HG03575 (cell line): ENCODE measurements around the gene NFYA.
"Not testable (repeated sequence)": the region's sequence is repeated elsewhere in the genome, so short reads cannot be mapped to it uniquely, and the experiment has no call there.

ENCODE experiments used
- ATAC-seq: cut with Tn5 transposase; IDR thresholded peaks from one replicate; pipeline ENCODE4 v1.9.1; 2021; ENCODE audit not compliant: unreplicated experiment, insufficient number of reproducible peaks, low FRiP score; ENCODE audit errors: extremely low read depth

The NFYA gene

DNA sequence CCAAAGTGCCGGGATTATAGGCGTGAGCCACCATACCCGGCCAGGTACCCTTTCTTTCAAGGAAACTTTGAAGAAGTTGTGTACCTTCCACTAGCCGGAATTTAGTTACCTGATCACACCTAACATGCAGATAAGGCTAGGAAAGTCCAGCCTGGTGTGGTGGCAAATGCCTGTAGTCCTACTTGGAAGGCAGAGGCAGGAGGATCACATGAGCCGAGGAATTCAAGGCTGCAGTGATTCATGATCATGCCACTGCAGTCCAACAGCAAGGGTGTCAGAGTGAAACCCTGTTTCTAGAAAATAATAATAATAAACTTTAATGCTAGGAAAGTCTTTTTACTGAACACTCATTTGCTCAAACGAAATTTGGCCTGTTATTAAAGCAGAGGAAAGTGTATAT is 21.0 kb downstream of the NFYA start:
- ATAC-seq = no peak

GRCh38 chr6:41097467-41098090 is 24.8 kb downstream of the NFYA start:
- no peak for ATAC-seq

DNA sequence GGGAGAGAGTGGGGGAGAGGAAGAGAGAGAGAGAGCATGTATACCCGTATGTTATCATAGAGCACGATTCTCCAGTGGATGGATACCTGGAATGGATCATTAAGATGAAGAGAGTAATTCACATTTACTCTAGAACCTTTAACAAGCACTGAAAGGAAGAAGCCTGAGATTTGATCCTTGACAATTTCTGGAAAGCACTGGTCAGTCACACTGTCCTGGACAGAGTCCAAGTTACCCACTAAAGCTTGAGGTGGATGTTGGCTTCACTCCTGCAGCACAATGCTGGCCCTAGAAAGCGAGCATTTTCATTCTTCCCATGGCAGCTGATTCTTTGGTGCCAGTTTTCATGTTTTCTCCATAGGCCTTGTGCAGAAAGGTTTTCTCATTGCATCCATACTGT is 25.6 kb downstream of the NFYA start:
- ATAC-seq = no peak

- no peak for ATAC-seq
Measured at GRCh38 chr6:41100871-41101287, 28.1 kb downstream of the NFYA start.

- ATAC-seq = no peak
Measured at GRCh38 chr6:41103847-41104246, 31.1 kb downstream of the NFYA start.

- ATAC-seq = no peak
Measured at GRCh38 chr6:41111017-41111416, 38.2 kb downstream of the NFYA start.

DNA sequence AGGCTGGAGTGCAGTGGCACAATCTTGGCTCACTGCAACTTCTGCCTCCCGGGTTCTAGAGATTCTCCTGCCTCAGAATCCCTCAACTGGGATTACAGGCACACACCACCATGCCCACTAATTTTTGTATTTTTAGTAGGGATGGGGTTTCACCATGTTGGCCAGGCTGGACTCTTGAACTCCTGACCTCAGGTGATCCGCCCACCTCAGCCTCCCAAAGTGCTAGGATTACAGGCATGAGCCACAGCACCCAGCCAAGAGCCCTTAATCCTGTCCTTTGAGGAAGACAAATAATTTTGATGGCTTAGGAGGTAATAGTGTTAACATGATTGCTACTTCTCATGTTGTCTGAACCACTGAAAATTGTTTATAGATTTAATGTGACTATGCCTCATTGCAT is 42.3 kb downstream of the NFYA start:
- ATAC-seq = not testable (repeated sequence)

GRCh38 chr6:41119508-41119907 is 46.7 kb downstream of the NFYA start:
- ATAC-seq = no peak

DNA sequence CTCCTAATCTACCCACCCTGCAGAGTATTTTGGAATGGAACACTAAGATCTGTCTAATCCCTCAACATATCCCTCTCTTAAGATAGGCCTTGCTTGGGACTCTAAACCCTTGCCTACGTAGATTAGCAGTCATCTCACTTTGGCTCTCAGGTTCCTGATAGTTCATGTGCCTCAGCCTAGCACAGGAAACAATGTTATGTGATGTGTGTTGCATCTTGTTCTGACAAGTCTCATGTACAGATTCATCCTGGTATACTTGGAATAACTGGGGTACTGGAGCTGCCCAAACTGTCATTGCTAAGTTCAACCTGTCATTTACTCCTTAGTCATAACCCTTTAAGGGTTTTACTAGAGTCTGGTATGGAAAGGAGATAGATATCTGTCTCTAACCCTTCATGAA is 47.3 kb downstream of the NFYA start:
- ATAC-seq = no peak

- no peak for ATAC-seq
Measured at GRCh38 chr6:41122373-41122772, 49.6 kb downstream of the NFYA start.

DNA sequence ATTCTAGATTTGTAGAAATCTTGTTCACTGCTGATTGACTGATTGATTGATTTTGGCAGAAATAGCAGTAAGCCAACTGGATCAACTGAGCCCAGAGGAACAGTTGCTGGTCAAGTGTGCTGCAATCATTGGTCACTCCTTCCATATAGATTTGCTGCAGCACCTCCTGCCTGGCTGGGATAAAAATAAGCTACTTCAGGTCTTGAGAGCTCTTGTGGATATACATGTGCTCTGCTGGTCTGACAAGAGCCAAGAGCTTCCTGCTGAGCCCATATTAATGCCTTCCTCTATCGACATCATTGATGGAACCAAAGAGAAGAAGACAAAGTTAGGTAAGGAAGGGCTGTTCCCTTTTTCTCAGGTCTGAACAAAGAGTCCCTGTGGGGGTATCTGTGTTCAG is 50.1 kb downstream of the NFYA start:
- no peak for ATAC-seq

DNA sequence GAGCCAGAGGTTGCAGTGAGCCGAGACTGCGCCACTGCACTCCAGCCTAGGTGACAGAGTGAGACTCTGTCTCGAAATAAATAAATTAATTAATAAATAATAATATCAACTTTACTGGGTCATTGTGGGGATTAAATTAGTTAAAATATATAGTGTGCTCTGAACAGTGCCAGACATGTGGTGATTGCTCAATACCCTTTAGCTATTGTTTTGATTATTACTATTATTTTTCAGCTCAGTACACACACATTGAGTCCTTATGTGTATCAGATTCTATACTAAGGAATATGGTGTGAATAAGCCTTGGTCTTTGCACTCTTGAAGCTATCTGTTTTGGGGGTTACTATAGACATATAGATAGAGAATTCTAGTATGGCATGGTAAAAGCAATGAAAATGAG is 52.5 kb downstream of the NFYA start:
- no peak for ATAC-seq

- ATAC-seq = no peak
Measured at GRCh38 chr6:41132254-41132653, 59.5 kb downstream of the NFYA start.

GRCh38 chr6:41135062-41135832 is 62.5 kb downstream of the NFYA start:
- ATAC-seq = no peak

DNA sequence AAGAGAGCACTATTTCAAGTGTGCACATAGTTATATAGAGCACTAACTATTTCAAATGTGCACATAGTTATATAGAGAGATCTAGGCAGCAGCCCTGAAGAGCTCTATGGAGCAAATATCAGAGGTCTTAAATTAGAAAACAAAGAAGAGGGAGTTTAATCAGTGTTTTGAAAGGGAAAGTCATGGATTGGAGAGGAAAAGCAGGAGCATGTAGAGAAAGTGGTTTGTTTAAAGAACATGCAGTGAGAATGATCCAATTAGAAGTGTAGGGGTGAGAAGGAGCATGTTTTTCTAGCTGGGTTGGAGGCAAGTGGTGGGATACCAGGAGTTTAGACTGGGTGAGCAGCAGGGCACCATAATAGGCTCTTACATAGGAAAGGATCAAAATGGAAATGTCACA is 64.1 kb downstream of the NFYA start:
- no peak for ATAC-seq

- no peak for ATAC-seq
Measured at GRCh38 chr6:41147917-41148316, 75.1 kb downstream of the NFYA start.
